Prostate gland (tissue), 2 donors: ENCODE measurements around the gene GJB6.

ENCODE experiments used
- CTCF ChIP-seq, 4 experiments: fragments of 200-600 bp in 2 of 4; fragments of 450-650 bp in 2 of 4; sonication (generic) in 2 of 4; IDR thresholded peaks; 1 replicate in 3 of 4; 2 replicates in 1 of 4; pipeline ENCODE4 v1.5.1; 2016 to 2019; ENCODE audit warnings: antibody characterized with exemption in 4 of 4, mild to moderate bottlenecking in 2 of 4, moderate library complexity in 2 of 4
- POLR2A ChIP-seq: fragments of 450-650 bp; IDR thresholded peaks from one replicate; pipeline ENCODE4 v1.6.1; 2016; ENCODE audit warnings: antibody characterized with exemption, mild to moderate bottlenecking

GRCh38 chr13:20197361-20197834, 34.7 kb downstream of the GJB6 start:
- TF ChIP-seq CTCF (IDR thresholded peaks at IDR 0.05) (peak; percentile 19 to 53 (median 40)), POLR2A (no peak)
